WI38 (cell line): Measurements from ENCODE around the gene MKS1.
A peak's percentile ranks its signal among the peaks of the same experiment; 100 is the strongest.

ENCODE experiments used
- H3K4me3 ChIP-seq: 2 replicates; pipeline ENCODE4 v1.5.1; 2011; ENCODE audit warnings: low read depth, mild to moderate bottlenecking, control low read depth, low read length
- TF ChIP-seq, protein P1 (sequence below): IDR thresholded peaks from 2 replicates; pipeline ENCODE4 v1.5.1; 2012; ENCODE audit warnings: low read depth, mild to moderate bottlenecking, control low read depth, low read length

Gene MKS1

GRCh38 chr17:58204796-58205195, 14.3 kb downstream of the MKS1 start:
- H3K4me3 ChIP-seq = no peak overlapping the region
- TF ChIP-seq, protein P1, sequence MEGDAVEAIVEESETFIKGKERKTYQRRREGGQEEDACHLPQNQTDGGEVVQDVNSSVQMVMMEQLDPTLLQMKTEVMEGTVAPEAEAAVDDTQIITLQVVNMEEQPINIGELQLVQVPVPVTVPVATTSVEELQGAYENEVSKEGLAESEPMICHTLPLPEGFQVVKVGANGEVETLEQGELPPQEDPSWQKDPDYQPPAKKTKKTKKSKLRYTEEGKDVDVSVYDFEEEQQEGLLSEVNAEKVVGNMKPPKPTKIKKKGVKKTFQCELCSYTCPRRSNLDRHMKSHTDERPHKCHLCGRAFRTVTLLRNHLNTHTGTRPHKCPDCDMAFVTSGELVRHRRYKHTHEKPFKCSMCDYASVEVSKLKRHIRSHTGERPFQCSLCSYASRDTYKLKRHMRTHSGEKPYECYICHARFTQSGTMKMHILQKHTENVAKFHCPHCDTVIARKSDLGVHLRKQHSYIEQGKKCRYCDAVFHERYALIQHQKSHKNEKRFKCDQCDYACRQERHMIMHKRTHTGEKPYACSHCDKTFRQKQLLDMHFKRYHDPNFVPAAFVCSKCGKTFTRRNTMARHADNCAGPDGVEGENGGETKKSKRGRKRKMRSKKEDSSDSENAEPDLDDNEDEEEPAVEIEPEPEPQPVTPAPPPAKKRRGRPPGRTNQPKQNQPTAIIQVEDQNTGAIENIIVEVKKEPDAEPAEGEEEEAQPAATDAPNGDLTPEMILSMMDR = no peak

DNA sequence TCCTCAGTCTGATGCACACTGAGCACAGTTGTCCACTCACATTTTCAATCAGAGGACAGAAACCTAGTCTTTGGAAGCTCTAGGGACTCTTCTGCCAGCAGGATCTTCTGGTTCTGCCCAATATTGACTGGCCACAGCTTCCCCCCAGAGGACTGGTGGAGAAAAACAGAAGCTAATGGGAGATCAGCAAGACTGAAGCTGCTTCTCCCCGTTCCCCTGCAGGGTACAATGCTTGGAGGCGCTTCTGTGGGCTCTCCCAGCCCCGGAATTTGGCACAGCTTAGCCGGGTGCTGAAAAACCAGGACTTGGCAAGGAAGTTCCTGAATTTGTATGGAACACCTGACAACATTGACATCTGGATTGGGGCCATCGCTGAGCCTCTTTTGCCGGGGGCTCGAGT, 16.2 kb downstream of the MKS1 start:
- H3K4me3 ChIP-seq = no peak overlapping the region
- TF ChIP-seq, protein P1 = no peak

DNA sequence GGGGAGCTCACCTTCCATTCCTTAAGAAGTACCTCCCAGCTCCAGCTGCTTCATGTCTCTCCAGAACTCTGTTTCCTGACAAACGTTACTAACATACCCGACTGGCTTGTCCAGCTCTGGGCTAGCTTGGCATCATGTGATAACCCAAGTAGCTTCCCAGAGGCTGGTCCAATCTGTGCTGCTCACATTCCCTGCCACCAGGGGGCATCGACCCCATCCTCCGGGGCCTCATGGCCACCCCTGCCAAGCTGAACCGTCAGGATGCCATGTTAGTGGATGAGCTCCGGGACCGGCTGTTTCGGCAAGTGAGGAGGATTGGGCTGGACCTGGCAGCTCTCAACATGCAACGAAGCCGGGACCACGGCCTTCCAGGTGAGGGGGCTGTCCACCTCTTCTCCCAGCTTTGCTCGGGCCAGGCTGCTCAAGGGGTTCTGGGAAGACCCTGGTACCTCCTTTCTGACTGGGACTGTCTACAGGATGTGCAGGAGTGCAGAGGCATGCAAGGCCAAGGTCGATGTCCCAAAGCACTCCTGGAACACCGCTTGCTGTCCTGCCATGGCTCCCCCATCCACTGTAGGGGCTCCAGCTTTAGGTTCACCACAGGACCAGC, 18.9 kb downstream of the MKS1 start:
- H3K4me3 ChIP-seq = no peak overlapping the region
- TF ChIP-seq, protein P1 = peak; percentile 63

GRCh38 chr17:58196610-58197009, 22.4 kb downstream of the MKS1 start:
- no peak overlapping the region for H3K4me3 ChIP-seq
- TF ChIP-seq, protein P1 = no peak

GRCh38 chr17:58195518-58196123, 23.4 kb downstream of the MKS1 start:
- TF ChIP-seq, protein P1 = no peak

DNA sequence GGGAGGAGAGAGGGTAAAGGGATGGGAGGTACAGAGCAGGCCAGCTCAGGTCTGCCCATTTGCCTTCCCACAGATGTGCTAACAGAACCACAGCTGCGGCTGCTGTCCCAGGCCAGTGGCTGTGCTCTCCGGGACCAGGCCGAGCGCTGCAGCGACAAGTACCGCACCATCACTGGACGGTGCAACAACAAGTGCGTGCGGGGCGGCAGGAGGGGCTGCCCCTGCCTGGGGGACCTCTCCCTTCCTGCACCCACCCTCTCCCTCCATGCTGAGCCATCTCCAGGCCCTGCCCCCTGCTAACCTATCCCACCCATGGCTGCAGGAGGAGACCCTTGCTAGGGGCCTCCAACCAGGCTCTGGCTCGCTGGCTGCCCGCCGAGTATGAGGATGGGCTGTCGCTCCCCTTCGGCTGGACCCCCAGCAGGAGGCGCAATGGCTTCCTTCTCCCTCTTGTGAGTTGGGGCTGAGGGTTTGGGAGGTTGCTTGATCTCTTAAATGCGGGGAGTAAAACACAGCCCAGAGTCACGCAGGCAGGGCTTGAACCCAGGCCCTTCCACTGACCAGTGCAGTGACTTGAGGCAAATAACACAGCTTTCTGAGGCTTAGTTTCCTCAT, 25.3 kb downstream of the MKS1 start:
- no peak overlapping the region for H3K4me3 ChIP-seq
- TF ChIP-seq, protein P1 = no peak

More at GRCh38 chr17:58195518-58196123, 23.4 kb downstream of the MKS1 start:
- no peak overlapping the region for H3K4me3 ChIP-seq

GRCh38 chr17:58192612-58193011, 26.4 kb downstream of the MKS1 start, which contains the start of gene EPX:
TSS of gene EPX (plus strand) at chr17:58192726. CDS start at chr17:58192847, 121 bp downstream.
- TF ChIP-seq, protein P1 = no peak
- H3K4me3 ChIP-seq = no peak within 1 kb of the TSS
